Type B pancreatic cell (in vitro differentiated cells): ENCODE data around the gene RASAL1. TPM values are rescaled to one million over a fixed set of nuclear protein-coding genes. Genes with fewer than 3 reads are reported as not detected.
"Not testable (repeated sequence)": the region's sequence is repeated elsewhere in the genome, so short reads cannot be mapped to it uniquely, and the experiment has no call there.

Source experiments
- DNase-seq: peaks from one replicate; pipeline ENCODE4 v3.0.0; 2021; ENCODE audit warnings: mixed read lengths; ENCODE audit not compliant: unreplicated experiment; ENCODE audit errors: extremely low spot score
- H3K27ac Mint-ChIP-seq: 2 replicates; pipeline ENCODE4 v1.8.0; 2021; ENCODE audit warnings: mild to moderate bottlenecking, mixed read lengths
- H3K27me3 Mint-ChIP-seq: 2 replicates; pipeline ENCODE4 v1.8.0; 2021; ENCODE audit warnings: mixed read lengths
- H3K36me3 Mint-ChIP-seq: 2 replicates; pipeline ENCODE4 v1.8.0; 2021; ENCODE audit warnings: mixed read lengths
- H3K4me1 Mint-ChIP-seq: one replicate; pipeline ENCODE4 v1.8.0; 2021; ENCODE audit warnings: mixed read lengths; ENCODE audit not compliant: unreplicated experiment
- H3K4me3 Mint-ChIP-seq: 2 replicates; pipeline ENCODE4 v1.8.0; 2021; ENCODE audit warnings: mild to moderate bottlenecking, mixed read lengths
- H3K9me3 Mint-ChIP-seq: 2 replicates; pipeline ENCODE4 v1.8.0; 2021; ENCODE audit warnings: mixed read lengths
- CTCF ChIP-seq: fragments of 200-600 bp; sonication (generic); conservative IDR thresholded peaks from 2 replicates; pipeline ENCODE4 v1.5.0; 2021; ENCODE audit warnings: antibody characterized with exemption, mild to moderate bottlenecking
- total RNA-seq: library from RNA; stranded (reverse); gene quantifications from 2 replicates; pipeline ENCODE4 v1.2.1, GENCODE V29; 2021; ENCODE audit warnings: low replicate concordance

Gene RASAL1
- total RNA-seq, 1 donor from 2014 or later, result 0.58 TPM

GRCh38 chr12:113142173-113142885, 6.8 kb upstream of the RASAL1 start:
- no peak for DNase-seq

GRCh38 chr12:113141716-113142115, 6.2 kb upstream of the RASAL1 start:
- H3K9me3 Mint-ChIP-seq, H3K4me3 Mint-ChIP-seq, H3K36me3 Mint-ChIP-seq, H3K4me1 Mint-ChIP-seq, H3K27ac Mint-ChIP-seq, DNase-seq, H3K27me3 Mint-ChIP-seq: not testable (repeated sequence)

More at GRCh38 chr12:113142173-113142885, 6.8 kb upstream of the RASAL1 start:
- no peak overlapping the region for H3K27ac Mint-ChIP-seq
- H3K27me3 Mint-ChIP-seq, result no peaks in the 10 kb centered on the region
- no peaks in the 10 kb centered on the region for H3K36me3 Mint-ChIP-seq
- H3K4me3 Mint-ChIP-seq, result no peak overlapping the region
- H3K4me1 Mint-ChIP-seq, result no peaks in the 10 kb centered on the region
- no peaks in the 10 kb centered on the region for H3K9me3 Mint-ChIP-seq
- TF ChIP-seq CTCF, result no peak

DNA sequence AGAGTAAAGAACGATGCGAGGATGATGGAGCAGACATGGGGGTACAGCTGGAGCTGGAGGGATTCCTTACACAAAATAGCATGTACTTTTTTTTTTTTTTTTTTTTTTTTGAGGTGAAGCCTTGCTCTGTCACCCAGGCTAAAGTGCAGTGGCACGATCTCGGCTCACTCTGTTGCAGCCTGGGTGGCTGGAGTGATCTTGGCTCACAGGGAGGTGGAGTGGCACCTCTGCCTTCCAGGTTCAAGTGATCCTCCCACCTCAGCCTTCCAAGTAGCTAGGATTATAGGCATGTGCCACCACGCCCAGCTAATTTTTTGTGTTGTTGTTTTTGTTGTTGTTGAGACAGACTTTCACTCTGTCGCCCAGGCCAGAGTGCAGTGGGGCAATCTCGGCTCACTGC, 5.1 kb upstream of the RASAL1 start:
- no peak for TF ChIP-seq CTCF
- no peaks in the 10 kb centered on the region for H3K4me1 Mint-ChIP-seq
- no peaks in the 10 kb centered on the region for H3K36me3 Mint-ChIP-seq
- H3K4me3 Mint-ChIP-seq, result no peak overlapping the region
- no peak for DNase-seq
- H3K27me3 Mint-ChIP-seq, result peaks cover 14% of the 10 kb centered on the region
- no peak overlapping the region for H3K27ac Mint-ChIP-seq
- no peaks in the 10 kb centered on the region for H3K9me3 Mint-ChIP-seq

- Mint-ChIP-seq H3K9me3 (no peaks in the 10 kb centered on the region), H3K4me1 (no peaks in the 10 kb centered on the region), H3K27ac (no peak overlapping the region), H3K27me3 (peaks cover 25% of the 10 kb centered on the region), H3K36me3 (no peaks in the 10 kb centered on the region), H3K4me3 (no peak overlapping the region)
- DNase-seq, result no peak
- no peak for TF ChIP-seq CTCF
Observed at GRCh38 chr12:113138826-113139225, 3.3 kb upstream of the RASAL1 start.

- H3K27ac Mint-ChIP-seq, result no peak overlapping the region
- H3K27me3 Mint-ChIP-seq, result peaks cover 25% of the 10 kb centered on the region
- H3K4me1 Mint-ChIP-seq, result no peaks in the 10 kb centered on the region
- H3K36me3 Mint-ChIP-seq, result no peaks in the 10 kb centered on the region
- no peaks in the 10 kb centered on the region for H3K9me3 Mint-ChIP-seq
- H3K4me3 Mint-ChIP-seq, result no peak overlapping the region
- no peak for TF ChIP-seq CTCF
- DNase-seq, result no peak
Observed at GRCh38 chr12:113137861-113138783, 2.6 kb upstream of the RASAL1 start.

DNA sequence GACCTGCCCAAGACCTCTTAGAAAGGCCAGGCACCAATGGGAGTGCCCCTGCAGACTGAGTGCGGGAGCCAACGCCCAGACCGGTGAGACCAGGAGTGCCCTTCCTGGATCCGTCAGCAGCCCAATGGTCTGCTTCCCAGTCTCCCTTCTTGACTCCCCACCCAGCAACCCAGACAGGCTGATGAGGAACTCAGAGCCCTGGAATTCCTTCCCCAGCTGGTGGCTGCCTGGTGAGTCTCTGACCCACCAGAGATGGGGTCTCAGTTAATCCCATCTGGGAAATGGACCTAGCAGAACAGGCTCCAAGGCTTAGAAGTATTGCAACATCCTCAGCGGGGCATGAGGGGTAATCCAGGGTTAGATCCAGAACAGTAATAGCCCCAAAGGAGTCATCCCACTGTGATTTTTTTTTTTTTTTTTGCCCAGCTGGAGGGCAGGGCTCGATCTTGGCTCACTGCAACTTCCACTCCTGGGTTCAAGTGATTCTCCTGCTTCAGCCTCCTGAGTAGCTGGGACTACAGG, 1.5 kb upstream of the RASAL1 start:
- no peak overlapping the region for H3K27ac Mint-ChIP-seq
- H3K36me3 Mint-ChIP-seq, result no peaks in the 10 kb centered on the region
- no peak for TF ChIP-seq CTCF
- DNase-seq, result no peak
- H3K9me3 Mint-ChIP-seq, result no peaks in the 10 kb centered on the region
- H3K27me3 Mint-ChIP-seq, result peaks cover 33% of the 10 kb centered on the region
- H3K4me1 Mint-ChIP-seq, result no peaks in the 10 kb centered on the region
- no peak overlapping the region for H3K4me3 Mint-ChIP-seq
